GM04503 (cell line): ENCODE results near the gene SIL1.
"Not testable (repeated sequence)": the region's sequence is repeated elsewhere in the genome, so short reads cannot be mapped to it uniquely, and the experiment has no call there.

Source experiments
- DNase-seq: peaks from one replicate; pipeline ENCODE4 v3.0.0-alpha.2; 2012; ENCODE audit warnings: low read depth

Gene SIL1

DNA sequence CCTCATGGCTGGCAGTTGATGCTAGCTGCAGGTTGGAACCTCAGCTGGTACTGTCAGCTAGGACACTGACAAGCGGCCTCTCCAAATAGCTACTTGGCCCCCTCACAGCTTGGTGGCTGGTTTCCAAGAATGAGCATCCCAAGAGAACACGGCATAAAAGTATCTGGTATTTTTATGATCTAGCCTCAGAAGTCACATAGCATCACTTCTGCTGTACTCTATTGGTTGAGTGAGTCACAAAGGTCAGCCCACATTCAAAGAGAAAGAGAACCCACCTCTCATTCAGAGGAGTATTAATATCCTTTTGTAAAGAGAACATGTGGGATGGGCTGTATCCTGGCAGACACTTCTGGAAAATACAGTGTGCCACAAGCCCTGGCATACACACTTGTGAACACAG lies 6.0 kb upstream of the SIL1 start:
- no peak for DNase-seq

DNA sequence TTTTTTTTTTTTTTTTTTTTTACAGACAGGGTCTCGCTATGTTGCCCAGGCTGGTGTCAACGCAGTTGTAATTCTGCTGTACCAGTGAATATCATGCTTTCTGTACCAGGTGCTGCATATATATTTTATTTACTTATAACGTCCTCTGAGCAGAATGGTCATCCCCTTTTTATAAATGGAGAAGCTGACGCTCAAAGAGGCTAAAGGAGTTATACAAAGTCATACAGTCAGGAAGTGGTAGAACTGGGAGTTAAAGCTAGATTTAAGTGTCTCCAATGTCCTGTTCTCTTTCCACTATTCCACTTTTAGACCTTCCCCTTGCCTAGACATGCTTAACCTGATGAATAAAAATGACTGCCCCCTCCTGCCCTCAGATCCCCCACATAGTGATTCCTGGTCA lies 1.2 kb upstream of the SIL1 start:
- no peak for DNase-seq

DNA sequence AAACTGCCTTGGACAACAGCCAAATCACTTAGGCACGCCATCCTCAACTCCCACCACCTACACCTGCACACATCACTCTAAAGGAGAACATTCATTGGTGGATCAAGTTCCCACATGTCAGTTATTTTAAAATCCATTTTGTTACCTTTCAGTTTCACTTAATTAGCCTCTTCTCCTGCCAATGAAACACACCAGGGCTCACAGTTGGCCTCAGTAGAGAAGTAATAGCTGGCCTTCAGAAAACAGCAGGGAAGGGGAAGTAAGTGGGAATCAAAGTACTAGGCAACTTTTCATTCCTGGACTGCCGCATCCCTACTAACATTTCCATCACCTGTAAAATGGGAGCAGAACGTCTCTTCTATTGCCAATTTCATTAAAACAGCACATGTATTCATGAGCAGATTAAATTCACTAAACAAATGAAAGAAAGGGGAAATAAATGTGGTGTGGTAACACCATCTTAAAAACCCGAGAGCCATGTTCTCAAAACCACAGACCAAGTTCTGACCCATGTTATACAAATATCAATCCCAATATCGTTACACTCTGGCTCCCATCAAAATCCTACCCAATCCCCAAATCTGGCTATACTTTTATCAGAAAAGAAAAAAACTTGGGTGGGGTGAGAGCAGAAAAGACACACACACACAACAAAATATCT lies 1.7 kb downstream of the SIL1 start:
- DNase-seq: no peak

DNA sequence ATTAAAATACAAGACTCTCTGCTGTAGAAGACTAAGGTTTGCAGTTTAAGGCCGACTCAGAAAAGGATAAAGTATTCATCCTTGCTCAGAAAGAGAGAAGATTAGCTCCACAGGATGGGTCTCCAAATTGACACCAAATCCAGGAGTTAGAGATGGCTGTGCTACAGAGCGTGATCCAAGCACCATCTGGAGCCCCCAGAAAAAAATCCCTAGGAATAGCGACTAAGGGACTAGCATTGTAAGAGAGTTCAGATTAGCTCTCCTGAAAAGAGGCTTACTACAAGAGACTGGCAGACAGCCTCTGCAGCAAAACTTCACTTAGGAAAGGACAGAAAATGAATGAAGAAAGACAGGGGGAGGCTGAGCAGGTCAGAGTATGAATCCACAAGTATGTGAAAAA lies 3.7 kb downstream of the SIL1 start:
- DNase-seq: no peak

DNA sequence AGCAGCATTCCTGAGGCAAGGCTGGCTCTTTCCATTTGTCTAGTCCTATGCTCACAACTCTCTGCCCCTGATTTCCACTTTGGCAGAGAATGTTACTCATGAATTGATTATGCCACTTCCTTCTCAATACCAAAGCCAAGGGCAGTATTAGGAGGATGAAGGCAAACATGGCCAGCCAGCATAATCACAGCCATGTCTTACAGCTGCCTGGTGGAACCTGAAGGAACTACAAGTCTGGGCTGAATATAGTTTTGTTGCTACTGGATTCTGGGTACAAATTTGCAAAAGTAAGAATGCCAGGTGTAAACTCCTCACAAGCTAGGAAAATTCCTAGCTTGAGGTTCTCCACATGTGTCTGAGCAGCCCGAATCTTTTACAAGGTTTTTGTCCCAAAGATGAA lies 4.2 kb downstream of the SIL1 start:
- no peak for DNase-seq

- not testable (repeated sequence) for DNase-seq
Observed at GRCh38 chr5:139192906-139193305, 5.3 kb downstream of the SIL1 start.

DNA sequence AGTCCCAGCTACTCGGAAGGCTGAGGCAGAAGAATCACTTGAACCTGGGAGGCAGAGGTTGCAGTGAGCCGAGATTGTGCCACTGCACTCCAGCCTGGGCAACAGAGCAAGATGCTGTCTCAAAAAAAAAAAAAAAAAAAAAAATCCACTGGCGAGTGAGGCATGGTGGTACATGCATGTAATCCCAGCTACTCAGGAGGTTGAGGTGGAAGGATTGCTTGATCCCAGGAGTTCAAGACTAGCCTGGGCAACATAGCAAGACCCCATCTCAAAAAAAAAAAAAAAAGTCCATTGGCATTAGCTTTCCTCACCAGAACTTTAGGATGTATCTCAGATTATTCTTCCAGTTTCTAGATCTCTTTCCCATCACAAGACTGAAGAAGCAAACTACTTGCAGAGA lies 6.2 kb downstream of the SIL1 start:
- DNase-seq: not testable (repeated sequence)

DNA sequence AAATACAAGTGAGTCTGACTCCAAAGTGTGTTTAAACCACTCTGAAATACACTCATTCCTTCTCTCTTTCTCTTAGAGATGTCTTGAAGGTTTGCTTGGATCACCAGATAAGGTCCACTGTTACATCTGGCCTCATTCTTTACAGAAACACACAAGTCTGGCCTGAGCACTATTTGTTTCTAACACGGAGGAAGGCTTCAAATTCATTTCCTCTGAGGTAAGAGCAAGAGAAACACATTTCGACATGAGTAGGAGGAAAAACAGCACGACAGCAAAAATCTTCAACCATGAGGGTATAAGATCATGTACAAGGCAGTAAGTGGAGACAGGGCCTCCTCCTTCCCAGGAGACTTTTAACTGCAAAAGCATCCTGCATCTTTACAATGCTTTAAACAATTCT lies 8.0 kb downstream of the SIL1 start:
- DNase-seq: peak; percentile 60

DNA sequence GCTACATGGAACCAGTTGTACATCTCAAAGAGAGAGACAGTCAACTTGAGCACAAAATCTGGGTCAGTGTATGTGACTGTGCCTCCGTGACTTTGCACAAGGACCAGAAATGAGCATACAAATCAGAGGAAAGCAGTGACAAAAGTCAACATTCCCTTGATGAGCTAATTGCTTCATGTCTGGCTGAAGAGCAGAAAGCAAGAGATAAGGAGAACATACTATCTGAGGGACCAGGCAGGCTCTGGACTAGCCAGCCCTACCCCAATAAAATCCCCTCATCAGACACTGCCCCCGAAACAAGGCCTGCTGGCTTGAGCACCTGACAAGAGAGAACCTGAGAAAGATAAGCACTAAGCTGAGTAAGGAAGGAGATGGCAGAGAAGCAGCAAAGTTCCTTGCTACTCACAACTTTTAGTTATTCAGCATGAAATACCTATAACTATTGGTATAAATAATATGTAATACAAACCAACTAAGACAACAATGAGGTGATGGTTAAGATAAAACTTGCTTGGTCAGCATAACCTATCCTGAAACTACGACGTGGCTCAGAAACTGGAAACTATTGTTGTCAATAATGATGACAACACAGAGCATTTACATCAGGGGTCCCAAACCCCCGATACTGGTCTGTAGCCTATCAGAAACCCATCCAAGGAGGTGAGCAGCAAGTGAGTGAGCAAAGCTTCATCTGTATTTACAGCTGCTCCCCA lies 9.5 kb downstream of the SIL1 start:
- no peak for DNase-seq

- no peak for DNase-seq
Observed at GRCh38 chr5:139186752-139187326, 11.3 kb downstream of the SIL1 start.

GRCh38 chr5:139186261-139186660 lies 11.9 kb downstream of the SIL1 start:
- no peak for DNase-seq

DNA sequence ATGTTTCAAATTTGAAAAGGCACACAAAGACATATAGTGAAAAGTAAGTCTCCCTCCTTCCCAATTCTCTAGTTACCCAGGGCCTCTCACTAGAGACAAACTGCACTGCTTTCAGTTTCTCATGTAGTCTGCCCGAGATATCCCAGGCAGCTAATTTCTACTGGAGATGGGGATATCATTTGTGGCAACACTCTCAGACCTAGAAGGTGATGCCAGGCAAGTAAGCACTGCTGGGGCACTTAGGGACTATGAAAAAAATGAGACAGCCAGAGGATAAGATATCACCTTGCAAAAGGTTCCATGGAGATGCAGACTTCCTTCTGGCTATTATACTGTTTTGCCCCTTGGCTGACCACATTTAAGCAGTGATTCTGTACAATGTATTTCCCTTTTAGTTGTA lies 12.6 kb downstream of the SIL1 start:
- DNase-seq: no peak

GRCh38 chr5:139183502-139183901 lies 14.7 kb downstream of the SIL1 start:
- DNase-seq: no peak

DNA sequence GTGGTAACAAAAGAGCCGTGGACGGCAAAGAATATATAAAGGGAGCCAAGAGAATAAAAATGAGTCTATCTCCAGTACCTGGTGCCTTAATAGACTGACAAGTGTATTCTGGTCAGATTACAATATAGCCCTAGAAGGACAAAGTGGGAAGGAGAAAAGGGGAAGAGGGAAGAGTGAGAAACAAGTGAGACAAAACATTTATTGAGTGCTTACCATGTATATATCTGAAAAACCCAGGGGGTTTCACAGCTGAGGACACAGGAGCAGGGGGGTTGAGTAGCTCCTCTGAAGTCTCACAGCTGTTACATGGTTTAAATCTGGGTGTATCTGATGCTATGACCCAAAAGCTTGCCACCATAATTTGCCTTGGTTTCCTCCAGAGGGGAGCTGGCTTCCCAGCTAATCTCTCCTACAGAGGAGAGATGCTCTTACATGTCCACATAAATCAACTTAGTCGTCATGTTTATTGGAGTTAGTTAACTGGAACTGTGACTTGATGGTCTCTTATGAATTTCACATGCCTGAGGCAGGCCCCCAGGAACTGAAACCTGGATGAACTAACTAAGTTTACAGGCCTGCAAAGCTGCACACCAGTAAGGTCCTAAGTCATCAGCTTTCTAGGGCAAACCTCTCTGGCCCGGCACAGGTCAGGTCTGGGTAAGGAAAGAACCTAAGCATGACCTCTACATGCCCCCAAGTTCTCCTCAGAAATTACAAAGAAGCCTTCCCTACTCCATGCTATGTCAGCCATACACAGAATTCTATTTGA lies 15.5 kb downstream of the SIL1 start:
- no peak for DNase-seq

DNA sequence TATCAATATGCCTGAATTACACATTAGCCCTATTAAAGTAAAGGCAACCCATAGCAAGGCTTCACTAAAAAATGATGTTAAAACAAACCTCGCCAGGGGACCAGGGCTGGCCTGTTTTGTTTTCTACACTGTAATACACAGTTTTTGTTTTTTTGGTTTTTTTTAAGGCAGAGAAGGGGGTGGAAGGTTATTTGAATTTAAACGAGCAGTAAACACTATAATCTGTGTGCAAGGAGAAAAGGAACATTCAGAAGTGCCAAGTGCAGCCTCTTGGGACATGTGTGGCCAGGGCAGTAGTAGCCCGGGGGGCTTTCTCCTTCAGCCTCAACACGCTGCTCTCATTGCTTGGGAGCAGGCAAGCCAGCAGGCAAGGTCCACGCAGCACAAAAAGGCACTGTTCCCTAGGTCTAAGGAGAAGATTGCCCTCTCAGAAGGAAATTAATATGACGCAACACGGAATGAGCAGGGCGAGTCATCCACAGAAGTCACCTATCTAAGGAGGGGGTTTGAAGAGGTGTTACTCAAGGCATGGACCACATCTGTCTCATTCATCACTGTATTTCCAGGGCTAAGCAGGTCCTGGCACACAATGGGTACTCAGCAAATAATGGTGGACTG lies 16.2 kb downstream of the SIL1 start:
- no peak for DNase-seq

DNA sequence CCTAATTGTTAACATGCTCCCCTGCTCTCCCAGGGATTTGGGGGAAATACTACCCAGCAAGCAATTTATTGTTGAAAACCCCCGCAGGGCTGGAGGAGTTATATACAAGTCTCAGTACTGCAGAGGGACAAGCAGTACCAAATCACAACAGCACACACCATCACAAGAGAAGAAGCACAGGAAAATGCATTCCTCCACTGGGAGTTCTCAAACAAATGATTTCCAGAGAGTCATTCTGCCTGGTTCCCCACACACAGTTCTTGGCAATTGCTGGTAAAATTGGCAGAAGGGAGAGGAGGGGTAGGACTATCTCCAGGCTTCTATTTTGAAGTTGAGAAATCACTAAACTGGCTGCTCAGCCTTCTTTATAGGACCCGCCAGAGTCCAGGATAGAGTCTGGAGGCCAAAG lies 16.8 kb downstream of the SIL1 start:
- no peak for DNase-seq

DNA sequence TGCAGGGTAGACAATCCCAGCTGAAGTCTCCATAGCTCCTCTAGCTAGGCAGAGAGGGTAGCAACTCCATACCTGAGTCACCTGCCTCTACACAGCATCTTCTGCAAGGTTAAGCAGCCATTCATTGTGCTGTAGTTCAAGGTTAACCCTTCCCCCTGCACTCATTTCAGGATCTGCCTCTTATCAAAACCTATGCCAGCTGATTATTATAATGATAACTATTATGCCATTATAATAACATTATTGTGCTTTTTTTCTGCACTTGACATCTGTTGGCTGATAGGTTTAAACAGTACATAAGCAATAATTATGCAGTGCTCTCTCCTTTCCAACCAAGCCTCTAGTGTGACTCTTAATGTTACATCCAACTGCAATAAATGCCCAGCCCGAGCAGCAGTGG lies 17.3 kb downstream of the SIL1 start:
- DNase-seq: no peak

- not testable (repeated sequence) for DNase-seq
Observed at GRCh38 chr5:139179778-139180513, 18.2 kb downstream of the SIL1 start.

- no peak for DNase-seq
Observed at GRCh38 chr5:139178935-139179334, 19.2 kb downstream of the SIL1 start.

- no peak for DNase-seq
Observed at GRCh38 chr5:139178589-139178917, 19.6 kb downstream of the SIL1 start.

DNA sequence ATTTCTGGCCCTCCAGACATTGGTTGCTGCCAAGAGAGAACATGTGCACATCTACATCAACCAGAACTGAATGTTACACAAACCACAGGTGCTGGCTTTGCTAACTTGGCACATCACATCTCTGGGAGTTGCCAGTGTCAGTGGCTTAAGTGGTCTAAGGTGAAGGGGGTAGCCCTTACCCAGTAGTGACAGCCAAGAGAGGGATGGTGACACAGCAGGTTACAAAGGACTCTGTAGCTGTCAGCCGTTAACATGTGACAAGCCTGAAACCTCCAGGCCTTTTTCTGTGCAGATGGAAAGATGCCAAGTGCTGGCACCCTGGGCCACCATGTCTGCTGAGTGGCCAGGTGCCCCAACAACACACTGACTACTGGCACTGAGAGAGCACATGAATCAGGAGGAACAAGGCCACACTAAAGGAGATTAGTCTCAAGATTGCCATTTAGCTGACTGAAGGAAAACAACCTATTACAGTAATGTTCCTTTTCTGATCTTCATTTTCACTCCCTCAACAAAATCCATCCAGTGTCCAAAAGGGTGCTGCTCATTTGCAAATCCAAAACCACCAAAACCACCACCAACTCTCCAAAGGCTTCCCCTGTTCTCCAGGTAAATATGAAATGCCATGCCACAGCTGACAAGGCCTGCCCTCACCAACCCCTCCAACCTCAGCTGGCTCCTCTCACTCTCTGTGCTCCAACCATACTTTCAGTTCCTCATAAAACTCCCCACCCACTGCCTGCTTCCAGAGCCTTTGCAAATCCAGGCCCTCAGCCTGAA lies 20.2 kb downstream of the SIL1 start:
- no peak for DNase-seq
